Hepatocyte (in vitro differentiated cells): ENCODE results near the gene SLAMF9. TPM values are rescaled to one million over a fixed set of nuclear protein-coding genes. Genes with fewer than 3 reads are reported as not detected.

Source experiments
- DNase-seq: peaks from one replicate; pipeline ENCODE4 v3.0.0-alpha.2; 2016; ENCODE audit warnings: low spot score
- H2AFZ ChIP-seq: fragments of 200-600 bp; sonication (generic); 2 replicates; pipeline ENCODE4 v1.6.0; 2016; ENCODE audit warnings: antibody characterized with exemption, mild to moderate bottlenecking
- H3K27ac ChIP-seq: fragments of 200-600 bp; sonication (generic); 2 replicates; pipeline ENCODE4 v1.5.1; 2016; ENCODE audit warnings: mild to moderate bottlenecking
- H3K27me3 ChIP-seq: fragments of 200-600 bp; sonication (generic); 2 replicates; pipeline ENCODE4 v1.6.1; 2016
- H3K36me3 ChIP-seq: fragments of 200-600 bp; sonication (generic); replicated peaks from 2 replicates; pipeline ENCODE4 v1.5.1; 2016; ENCODE audit warnings: low read depth; ENCODE audit not compliant: insufficient read depth
- H3K4me1 ChIP-seq: fragments of 200-600 bp; sonication (generic); 2 replicates; pipeline ENCODE4 v1.5.1; 2016; ENCODE audit warnings: mild to moderate bottlenecking, moderate library complexity; ENCODE audit not compliant: insufficient read depth
- H3K4me2 ChIP-seq: fragments of 200-600 bp; sonication (generic); 2 replicates; pipeline ENCODE4 v1.6.0; 2016
- H3K4me3 ChIP-seq: fragments of 200-600 bp; sonication (generic); 2 replicates; pipeline ENCODE4 v1.5.1; 2016; ENCODE audit warnings: mild to moderate bottlenecking
- H3K79me2 ChIP-seq: fragments of 200-600 bp; sonication (generic); 2 replicates; pipeline ENCODE4 v1.6.0; 2017; ENCODE audit warnings: mild to moderate bottlenecking
- H3K9me2 ChIP-seq: fragments of 200-600 bp; sonication (generic); replicated peaks from 2 replicates; pipeline ENCODE4 v1.6.0; 2017; ENCODE audit warnings: mild to moderate bottlenecking; ENCODE audit not compliant: insufficient read depth
- H3K9me3 ChIP-seq: fragments of 200-600 bp; sonication (generic); 2 replicates; pipeline ENCODE4 v1.5.1; 2016; ENCODE audit warnings: low read depth, mild to moderate bottlenecking
- H4K20me1 ChIP-seq: fragments of 200-600 bp; sonication (generic); 2 replicates; pipeline ENCODE4 v1.6.0; 2016; ENCODE audit warnings: mild to moderate bottlenecking; ENCODE audit not compliant: insufficient read depth, poor library complexity, severe bottlenecking
- CTCF ChIP-seq: fragments of 200-600 bp; sonication (generic); IDR thresholded peaks from 2 replicates; pipeline ENCODE4 v1.5.1; 2016; ENCODE audit warnings: antibody characterized with exemption, mild to moderate bottlenecking; ENCODE audit not compliant: poor library complexity
- EZH2 ChIP-seq: fragments of 200-600 bp; sonication (generic); IDR thresholded peaks from 2 replicates; pipeline ENCODE4 v1.6.1; 2016; ENCODE audit warnings: antibody characterized with exemption, mild to moderate bottlenecking, borderline replicate concordance
- EZH2phosphoT487 ChIP-seq: fragments of 200-600 bp; sonication (generic); IDR thresholded peaks from one replicate; pipeline ENCODE4 v1.6.1; 2018; ENCODE audit warnings: antibody characterized with exemption, mild to moderate bottlenecking, low read depth, moderate library complexity; ENCODE audit not compliant: unreplicated experiment, severe bottlenecking
- WGBS: methylation state at CpG from one replicate; pipeline ENCODE4 v1.1.6; 2016; ENCODE audit warnings: low lambda C conversion rate; ENCODE audit errors: missing lambda C conversion rate; 5-methylcytosine and 5-hydroxymethylcytosine counted together
- polyA plus RNA-seq: library from polyadenylated mRNA; unstranded; fragments of >200 nt; fragmentation: Nextera tagmentation; extraction: Ambion mirVana; gene quantifications from 2 replicates; pipeline ENCODE4 v1.2.1, GENCODE V29; 2016
- total RNA-seq: library from RNA; depleted of rRNA; stranded (reverse); fragments of >200 nt; gene quantifications from 2 replicates; pipeline ENCODE4 v1.2.3, GENCODE V29; 2014

SLAMF9 gene
- total and polyA plus RNA-seq, 2 experiments from 2014 or later = not detected

- peak; percentile 65 for DNase-seq
- Histone ChIP-seq H3K36me3 (no peaks in the 10 kb centered on the region), H3K27me3 (no peaks in the 10 kb centered on the region), H4K20me1 (no peaks in the 10 kb centered on the region), H3K27ac (peak overlapping the region; percentile 68), H3K4me2 (peak overlapping the region; percentile 46), H3K9me2 (no peaks in the 10 kb centered on the region), H3K4me1 (peaks cover 4% of the 10 kb centered on the region), H3K79me2 (no peaks in the 10 kb centered on the region), H3K9me3 (no peaks in the 10 kb centered on the region), H2AFZ (no peak overlapping the region), H3K4me3 (no peak overlapping the region)
- WGBS = 51% methylated on average over 5 of the region's 5 CpGs
- no peak for TF ChIP-seq CTCF
- TF ChIP-seq EZH2phosphoT487 = no peak
- no peak for TF ChIP-seq EZH2
Observed at GRCh38 chr1:159960721-159961381, 6.8 kb upstream of the SLAMF9 start.

- no peak overlapping the region for H2AFZ ChIP-seq
- WGBS = 54% methylated on average over 4 of the region's 4 CpGs
- peaks cover 4% of the 10 kb centered on the region for H3K4me1 ChIP-seq
- no peak overlapping the region for H3K4me3 ChIP-seq
- no peaks in the 10 kb centered on the region for H3K9me2 ChIP-seq
- H3K9me3 ChIP-seq = no peaks in the 10 kb centered on the region
- H3K79me2 ChIP-seq = no peaks in the 10 kb centered on the region
- H3K36me3 ChIP-seq = no peaks in the 10 kb centered on the region
- no peak overlapping the region for H3K27ac ChIP-seq
- no peak for DNase-seq
- no peak for TF ChIP-seq EZH2
- TF ChIP-seq CTCF = no peak
- TF ChIP-seq EZH2phosphoT487 = no peak
- no peak overlapping the region for H3K4me2 ChIP-seq
- no peaks in the 10 kb centered on the region for H4K20me1 ChIP-seq
- no peaks in the 10 kb centered on the region for H3K27me3 ChIP-seq
Observed at GRCh38 chr1:159959451-159959850, 5.4 kb upstream of the SLAMF9 start.

GRCh38 chr1:159958719-159959380 is 4.8 kb upstream of the SLAMF9 start:
- no peaks in the 10 kb centered on the region for H3K79me2 ChIP-seq
- H3K9me3 ChIP-seq = no peaks in the 10 kb centered on the region
- no peak overlapping the region for H3K4me3 ChIP-seq
- no peaks in the 10 kb centered on the region for H3K9me2 ChIP-seq
- no peaks in the 10 kb centered on the region for H3K36me3 ChIP-seq
- no peak overlapping the region for H2AFZ ChIP-seq
- no peak for TF ChIP-seq EZH2
- TF ChIP-seq CTCF = no peak
- no peak overlapping the region for H3K27ac ChIP-seq
- no peaks in the 10 kb centered on the region for H3K27me3 ChIP-seq
- peaks cover 4% of the 10 kb centered on the region for H3K4me1 ChIP-seq
- no peaks in the 10 kb centered on the region for H4K20me1 ChIP-seq
- no peak for DNase-seq
- no peak overlapping the region for H3K4me2 ChIP-seq
- 55% methylated on average over 3 of the region's 3 CpGs for WGBS
